Activated CD4-positive, alpha-beta T cell treated with anti-CD3 and anti-CD28 coated beads for 4 hours (primary cell): ENCODE results near the gene PLA2G6.
"Not testable (repeated sequence)": the region's sequence is repeated elsewhere in the genome, so short reads cannot be mapped to it uniquely, and the experiment has no call there.

ENCODE experiments used
- DNase-seq, 2 donors: peaks; one replicate each; pipeline ENCODE4 v3.0.0-alpha.2; 2020

PLA2G6 gene

DNA sequence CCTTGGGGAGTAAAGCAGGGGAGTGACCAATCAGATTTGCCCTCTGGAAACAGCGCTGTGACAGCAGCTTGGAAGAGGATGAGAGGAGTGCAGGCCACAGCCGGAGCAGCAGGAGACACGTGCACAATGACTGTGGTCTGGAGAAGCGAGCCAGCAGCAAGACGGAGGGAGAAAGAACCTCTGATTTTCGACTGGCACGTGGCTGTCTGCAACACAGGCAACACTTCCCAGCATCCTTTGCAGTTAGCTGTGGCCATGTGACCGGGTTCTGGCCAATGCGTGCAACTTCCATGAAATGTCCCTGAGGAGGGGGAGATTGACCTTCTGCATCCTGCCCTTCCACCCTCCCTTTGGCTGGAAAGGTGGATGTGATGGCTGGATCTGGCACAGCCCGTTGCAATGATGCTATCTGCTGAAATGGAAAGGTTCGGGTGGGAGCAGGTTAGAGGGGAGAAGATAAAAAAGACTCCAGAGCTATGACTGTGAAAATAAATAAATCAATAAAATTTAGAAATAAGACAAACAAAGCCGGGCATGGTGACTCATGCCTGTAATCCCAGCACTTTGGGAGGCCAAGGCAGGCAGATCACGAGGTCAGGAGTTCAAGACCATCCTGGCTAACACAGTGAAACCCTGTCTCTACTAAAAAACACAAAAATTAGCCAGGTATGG, 15.6 kb downstream of the PLA2G6 start:
- no peak for DNase-seq

GRCh38 chr22:38164551-38164918, 17.1 kb downstream of the PLA2G6 start:
- DNase-seq: no peak

DNA sequence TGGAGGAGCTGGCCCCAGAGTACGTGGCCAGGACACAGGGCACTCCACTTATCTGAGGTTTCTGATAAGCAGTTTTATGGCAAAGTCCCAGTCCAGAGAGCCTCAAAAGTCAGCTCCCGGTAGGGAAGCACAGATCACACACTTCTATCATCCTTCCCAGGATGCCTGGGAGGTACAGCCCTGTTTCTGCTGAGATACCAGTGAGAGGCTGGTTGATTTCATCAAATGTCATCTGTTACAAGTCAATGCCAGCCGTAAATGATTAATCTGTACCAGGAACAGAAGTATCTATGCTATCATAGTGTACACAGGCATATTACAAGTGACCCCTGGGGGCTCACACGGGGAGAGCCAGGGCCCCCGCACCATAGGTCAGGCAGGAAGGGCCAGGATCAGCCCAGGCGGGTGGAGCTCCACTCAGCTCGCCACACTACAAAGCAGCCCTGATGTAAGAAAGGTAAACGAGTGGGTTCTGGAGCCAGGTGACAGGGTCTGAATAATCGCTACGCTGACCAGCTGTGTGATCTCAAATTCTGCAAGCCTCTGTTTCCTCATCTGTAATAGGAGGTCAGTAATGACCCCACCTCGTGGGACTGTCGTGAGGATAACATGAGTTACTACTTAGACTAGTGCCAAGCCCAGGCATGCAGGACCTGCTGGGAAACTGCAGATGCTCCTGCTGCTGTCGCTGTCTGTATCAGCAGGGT, 17.6 kb downstream of the PLA2G6 start:
- no peak for DNase-seq

DNA sequence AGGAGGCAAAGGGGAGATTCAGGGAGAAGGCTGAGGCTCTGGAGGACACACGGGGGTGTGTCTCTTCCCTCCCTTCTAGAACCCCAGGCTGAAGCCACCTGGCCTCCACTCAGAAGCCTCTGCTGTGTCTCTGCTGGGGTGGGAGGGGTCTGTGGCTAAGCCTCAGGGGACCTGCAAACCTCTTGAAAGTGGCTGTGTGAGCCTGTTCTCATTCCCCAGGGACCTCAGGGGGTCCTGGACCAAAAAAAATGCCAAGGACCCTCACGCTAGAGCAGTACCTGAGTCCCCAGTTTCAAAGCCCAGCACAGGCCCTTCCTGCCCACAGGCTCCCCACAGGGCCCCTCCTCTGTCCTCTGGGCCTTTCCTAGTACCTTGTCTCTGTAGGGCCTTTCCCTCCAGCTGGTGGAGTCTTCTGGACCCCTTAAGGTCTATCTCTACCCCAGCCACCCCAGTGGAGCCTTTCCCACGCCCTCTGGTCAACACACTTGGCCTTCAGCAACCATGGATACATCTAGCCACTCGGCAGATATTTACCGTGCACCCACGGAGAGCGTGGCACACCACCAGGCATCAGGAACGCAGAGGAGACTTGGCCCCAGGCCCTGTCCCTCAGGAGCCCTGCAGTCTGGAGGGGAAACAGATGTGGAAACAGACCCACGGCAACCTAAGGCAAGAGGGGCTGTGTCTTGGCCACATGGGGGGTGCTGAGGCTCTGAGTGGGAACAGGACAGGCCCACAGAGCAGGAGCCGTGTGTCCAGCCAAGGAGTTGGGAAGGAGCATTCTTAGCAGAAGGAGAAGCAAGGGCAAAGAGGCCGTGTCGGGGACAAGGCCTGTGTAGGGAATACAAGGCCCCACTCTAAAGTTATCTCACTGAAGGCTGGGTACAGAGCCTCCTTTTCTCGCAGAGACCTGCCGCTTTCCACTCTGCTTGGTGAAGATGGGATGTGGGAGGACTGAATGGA, 18.5 kb downstream of the PLA2G6 start:
- no peak for DNase-seq

DNA sequence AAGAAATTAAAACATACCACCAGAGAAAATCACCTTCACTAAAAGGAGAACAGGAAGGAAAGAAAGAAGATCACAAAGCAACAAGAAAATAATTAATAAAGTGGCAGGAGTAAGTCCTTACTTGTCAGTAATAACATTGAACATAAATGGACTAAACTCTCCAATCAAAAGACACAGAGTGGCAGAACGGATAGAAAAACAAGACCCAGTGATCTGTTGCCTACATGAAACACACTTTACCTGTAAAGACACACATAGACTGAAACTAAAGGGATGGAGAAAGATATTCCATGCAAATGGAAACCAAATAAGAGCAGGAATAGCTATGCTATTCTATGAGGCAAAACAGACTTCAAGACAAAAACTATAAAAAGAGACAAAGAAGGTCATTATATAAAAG, 25.9 kb downstream of the PLA2G6 start:
- DNase-seq: no peak

DNA sequence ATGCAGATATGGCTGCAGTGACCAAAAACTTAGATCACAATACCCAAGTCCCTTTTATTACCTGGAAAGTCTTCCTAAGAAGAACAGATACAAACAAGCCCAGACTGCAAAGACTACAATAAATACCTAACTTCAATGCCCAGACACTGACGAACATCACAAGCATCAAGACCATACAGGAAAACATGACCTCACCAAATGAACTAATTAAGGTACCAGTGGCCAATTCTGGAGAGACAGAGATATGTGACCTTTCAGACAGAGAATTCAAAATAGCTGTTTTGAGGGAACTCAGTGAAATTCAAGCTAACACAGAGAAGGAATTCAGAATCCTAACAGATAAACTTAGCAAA, 27.1 kb downstream of the PLA2G6 start:
- not testable (repeated sequence) for DNase-seq

DNA sequence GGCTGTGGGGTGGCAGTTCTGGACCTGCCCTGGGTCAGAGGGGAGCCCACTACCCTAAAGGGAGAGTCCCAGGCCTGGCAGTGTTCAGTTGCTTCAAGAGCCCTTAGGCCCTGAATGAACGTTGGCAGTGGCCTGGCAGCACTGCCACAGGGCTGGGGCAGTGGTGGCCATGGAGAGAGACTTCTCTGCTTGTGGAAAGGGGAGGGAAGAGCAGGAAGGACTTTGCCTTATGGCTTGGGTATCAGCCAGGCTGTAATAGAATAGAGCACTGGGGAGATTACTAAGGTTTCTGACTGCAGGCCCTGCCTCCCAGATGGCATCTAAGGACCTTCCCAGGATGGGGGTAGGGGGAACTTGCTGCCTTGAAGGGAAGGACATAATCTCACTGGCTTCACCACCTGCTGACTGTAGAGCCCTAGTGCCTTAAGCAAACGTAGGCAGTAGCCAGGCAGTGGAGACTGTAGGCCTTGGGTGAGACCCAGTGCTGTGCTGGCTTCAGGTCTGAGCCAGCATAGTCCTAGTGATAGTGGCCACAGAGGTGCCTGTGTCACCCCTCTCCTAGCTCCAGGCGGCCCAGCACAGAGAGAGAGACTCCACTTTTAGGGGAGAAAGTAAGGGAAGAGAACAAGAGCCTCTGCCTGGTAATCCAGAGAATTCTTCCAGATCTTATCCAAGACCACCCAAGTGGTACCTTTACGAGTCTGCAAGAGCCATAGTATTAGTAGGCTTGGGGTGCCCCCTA, 27.6 kb downstream of the PLA2G6 start:
- DNase-seq: no peak

DNA sequence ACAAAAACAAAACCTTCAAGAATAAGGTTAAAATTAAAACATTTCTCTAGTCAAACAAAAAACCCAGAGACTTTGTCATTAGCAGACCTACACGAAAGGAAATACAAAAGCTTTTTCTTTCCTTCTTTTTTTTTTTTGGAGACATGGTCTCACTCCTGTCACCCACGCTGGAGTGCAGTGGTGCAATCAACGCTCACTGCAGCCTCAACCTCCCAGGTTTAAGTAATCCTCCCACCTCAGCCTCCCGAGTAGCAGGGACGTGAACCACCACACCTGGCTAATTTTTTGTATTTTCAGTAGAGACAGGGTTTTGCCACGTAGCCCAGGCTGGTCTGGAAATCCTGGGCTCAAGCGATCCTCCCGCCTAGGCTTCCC, 30.5 kb downstream of the PLA2G6 start:
- DNase-seq: no peak

GRCh38 chr22:38148245-38148644, 33.4 kb downstream of the PLA2G6 start:
- DNase-seq: no peak

GRCh38 chr22:38146166-38146565, 35.5 kb downstream of the PLA2G6 start:
- not testable (repeated sequence) for DNase-seq

DNA sequence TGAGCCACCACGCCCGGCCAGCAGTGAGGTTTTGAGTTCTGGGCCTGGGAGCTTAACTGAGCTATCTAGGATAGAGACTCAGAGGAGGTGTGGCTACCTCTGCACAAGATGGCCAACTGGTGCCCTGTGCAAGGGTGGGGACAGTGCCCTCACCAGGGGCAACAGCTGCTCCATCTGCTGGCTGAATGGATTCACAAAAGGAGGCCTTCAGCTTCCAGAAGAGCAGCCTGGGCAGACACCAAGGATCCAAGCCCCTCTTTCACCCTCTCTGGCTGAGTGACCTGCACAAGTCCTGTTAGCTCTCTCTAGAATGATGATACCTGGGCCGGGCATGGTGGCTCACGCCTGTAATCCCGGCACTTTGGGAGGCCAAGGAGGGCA, 37.6 kb downstream of the PLA2G6 start:
- no peak for DNase-seq

DNA sequence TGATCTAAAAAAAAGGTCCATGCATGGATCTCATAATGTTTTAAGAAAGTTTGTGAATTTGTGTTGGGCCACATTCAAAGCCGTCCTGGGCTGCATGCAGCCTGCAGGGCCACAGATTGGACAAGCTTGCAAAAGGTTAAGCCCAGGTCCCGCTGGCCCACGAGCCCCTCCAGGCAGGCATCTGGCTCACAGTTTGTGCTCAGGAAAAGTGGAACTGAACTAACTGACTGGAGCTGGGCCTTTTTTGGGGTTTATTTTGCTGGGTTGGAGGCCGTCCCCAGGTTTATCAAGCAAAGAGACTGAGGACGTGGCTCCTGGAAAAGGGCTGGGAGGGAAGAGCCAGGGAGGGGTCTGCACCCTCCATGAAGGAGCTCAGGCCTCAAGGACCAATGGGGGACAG, 39.0 kb downstream of the PLA2G6 start:
- DNase-seq: no peak

DNA sequence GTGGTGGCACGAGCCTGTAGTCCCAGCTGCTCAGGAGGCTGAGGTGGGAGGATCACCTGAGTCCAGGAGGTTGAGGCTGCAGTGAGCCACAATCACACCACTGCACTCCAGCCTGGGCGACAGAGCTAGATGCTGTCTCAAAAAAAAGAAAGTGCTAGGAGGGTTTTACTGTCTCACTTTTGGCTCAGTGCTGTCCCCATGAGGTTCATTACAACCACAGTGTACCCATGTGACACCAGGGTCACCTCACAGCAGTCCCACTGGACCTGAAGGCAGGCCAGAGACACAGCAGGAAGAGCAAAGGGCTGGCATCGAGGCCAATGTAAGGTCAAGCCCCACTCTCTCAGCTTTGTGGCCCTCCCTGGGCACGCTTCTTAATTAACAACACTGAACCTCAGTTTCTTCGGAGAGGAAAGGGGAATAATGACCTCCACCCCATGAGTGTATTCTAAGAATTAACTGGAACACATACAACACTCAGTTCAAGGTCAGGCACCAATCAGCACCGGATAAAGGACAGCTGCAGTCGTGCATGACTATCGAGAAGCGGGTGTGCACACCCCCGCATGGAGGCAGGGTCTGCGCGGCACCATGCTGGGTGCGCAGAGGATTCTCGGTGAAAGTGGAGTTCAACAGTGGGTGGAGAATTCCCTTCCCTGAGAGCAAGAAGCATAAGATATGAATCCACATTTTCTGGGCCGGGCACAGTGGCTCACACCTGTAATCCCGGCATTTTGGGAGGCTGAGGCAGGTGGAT, 40.2 kb downstream of the PLA2G6 start:
- no peak for DNase-seq

DNA sequence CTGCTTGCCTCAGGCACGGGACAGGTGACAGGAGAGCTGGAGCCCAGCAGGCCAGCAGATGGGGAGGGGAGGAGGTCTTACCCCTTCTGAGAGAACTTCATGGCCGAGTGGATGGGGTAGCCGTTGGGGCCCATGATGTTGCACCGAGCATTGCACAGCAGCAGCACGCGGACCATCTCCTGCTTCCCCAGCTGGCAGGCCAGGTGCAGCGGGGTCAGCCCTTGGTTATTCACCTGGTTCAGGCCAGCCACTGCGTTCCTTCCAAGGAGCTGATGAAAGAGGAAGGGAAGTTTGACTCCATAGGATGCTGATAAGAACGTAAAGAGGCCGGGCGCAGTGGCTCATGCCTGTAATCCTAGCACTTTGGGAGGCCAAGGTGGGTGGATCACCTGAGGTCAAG, 41.7 kb downstream of the PLA2G6 start:
- no peak for DNase-seq

DNA sequence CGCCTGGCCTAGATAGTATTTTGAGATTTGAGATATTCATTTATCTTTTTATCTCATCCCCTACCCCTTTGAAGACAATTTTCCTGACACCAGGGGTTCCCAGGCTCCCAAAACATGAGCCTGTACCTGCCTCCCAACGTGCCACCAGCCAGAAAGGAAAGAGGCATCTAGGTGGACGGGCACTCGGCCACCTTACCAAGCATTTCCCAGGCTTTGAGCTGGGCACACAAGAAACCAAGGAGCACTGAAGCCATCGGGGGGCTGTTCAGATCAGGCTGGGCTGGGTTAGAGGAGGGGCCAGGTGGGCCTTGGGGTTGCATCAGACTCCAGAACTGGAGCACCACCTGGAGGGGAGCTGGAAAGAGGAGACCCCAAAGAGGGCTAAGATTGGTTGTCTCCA, 42.7 kb downstream of the PLA2G6 start:
- no peak for DNase-seq

DNA sequence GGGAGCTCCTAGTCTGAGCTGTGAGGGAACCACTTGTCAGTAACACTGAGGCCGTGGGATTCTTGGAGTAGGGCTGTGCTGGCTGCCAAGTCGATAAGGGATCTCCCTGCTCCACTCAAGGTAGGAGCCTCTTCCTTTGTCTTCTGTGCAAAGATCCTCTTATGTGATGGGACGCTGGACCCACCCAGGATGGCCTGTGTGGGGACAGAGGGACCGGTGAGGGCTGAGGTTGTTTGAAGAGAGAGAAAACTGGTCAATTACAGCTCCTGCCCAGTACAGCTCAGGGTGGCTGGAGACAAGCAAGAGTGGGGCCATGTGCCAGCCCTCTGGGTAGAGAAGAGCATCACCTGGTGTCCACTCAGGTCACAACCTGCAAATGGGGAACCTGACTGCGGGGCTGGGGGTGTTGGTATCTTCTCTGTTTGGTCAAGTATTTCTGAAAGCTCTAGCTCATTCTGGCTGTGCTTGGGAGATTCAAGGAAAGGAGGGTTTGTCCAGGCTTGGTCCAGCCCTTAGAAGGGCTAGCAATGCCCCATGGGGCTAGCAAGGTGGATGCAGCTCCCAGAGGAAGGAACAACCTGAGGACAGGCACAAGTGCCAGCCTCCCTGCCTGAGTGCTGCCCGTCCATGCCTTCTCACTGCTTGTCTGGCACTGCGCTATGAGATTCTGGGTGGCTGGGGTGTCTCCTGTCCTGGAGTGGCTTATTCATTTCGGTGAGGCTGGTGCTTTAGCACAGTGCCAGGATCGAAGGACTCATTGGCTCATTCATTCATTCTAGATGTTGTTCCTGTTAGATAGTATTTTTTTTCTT, 43.5 kb downstream of the PLA2G6 start:
- DNase-seq: no peak

GRCh38 chr22:38136607-38137006, 45.0 kb downstream of the PLA2G6 start:
- no peak for DNase-seq

- DNase-seq: no peak
Measured at GRCh38 chr22:38135133-38135706, 46.4 kb downstream of the PLA2G6 start.

DNA sequence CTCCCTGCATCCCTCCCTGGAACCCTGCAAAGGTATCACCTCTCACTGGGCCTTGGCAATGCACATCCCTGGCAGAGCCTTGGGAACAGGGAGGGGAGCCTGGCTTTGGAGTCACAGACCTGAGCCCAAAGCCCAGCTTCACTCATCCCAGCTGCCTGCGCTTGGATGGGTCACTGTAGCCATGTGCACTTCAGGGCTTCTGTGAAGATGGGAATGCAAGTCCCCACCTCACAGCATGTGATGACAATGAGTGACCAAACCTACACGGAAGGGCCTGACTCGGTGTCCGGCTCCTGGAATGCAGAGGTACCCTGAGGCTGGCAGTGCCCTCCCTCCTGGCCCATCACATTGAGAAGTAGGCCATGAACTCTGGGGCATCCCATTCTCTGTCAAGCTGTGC, 48.3 kb downstream of the PLA2G6 start:
- no peak for DNase-seq

GRCh38 chr22:38132794-38133193, 48.8 kb downstream of the PLA2G6 start:
- DNase-seq: no peak

DNA sequence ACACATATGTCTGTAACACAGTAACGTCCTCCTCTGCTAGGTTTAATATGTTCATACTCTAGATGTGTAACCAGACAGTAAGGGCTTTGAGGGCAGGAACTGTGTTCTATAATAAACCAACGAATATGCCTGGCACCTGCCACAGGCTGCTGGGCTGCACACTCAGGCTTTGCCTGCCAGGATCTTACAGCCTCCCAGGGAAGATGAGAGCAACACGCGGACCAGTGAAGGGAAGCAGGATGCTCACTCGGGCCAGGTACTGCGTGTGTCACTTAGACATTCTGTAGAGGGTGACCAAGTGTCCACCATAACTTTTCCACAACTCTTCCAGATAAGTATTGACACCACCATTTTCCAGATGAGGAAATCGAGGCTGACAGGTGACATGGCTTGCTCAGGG, 49.5 kb downstream of the PLA2G6 start:
- no peak for DNase-seq
